Calu3 (cell line): ENCODE measurements around the gene ALDH4A1. TPM values are rescaled to one million over a fixed set of nuclear protein-coding genes. Genes with fewer than 3 reads are reported as not detected.

Experiments
- BruUV-seq: library from RNA; stranded (reverse); fragments of 400-500 nt; replicated peaks from 2 replicates; lab custom pipeline; 2021; lab: Mats Ljungman, UMichigan
- CTCF ChIA-PET: fragments of 300-600 bp; sonication (Branson Sonifier 250); formaldehyde crosslinking; loops from one replicate; lab custom pipeline; 2022; ENCODE audit warnings: antibody characterized with exemption; lab: Charles Lee
- DNase-seq: peaks from one replicate; pipeline ENCODE4 v3.0.0; 2022
- H3K27ac Mint-ChIP-seq: one replicate; pipeline ENCODE4 v1.8.0; 2022; ENCODE audit warnings: mixed read lengths; ENCODE audit not compliant: unreplicated experiment
- H3K27me3 Mint-ChIP-seq: one replicate; pipeline ENCODE4 v1.8.0; 2022; ENCODE audit warnings: mixed read lengths; ENCODE audit not compliant: unreplicated experiment
- H3K36me3 Mint-ChIP-seq: one replicate; pipeline ENCODE4 v1.8.0; 2022; ENCODE audit warnings: mild to moderate bottlenecking, moderate library complexity, mixed read lengths; ENCODE audit not compliant: insufficient read depth, unreplicated experiment
- H3K4me1 Mint-ChIP-seq: one replicate; pipeline ENCODE4 v1.8.0; 2022; ENCODE audit warnings: mild to moderate bottlenecking, low read depth, mixed read lengths; ENCODE audit not compliant: unreplicated experiment
- H3K4me3 Mint-ChIP-seq: one replicate; pipeline ENCODE4 v1.8.0; 2022; ENCODE audit warnings: mild to moderate bottlenecking, low read depth, moderate library complexity, mixed read lengths; ENCODE audit not compliant: unreplicated experiment
- H3K9me3 Mint-ChIP-seq: one replicate; pipeline ENCODE4 v1.8.0; 2022; ENCODE audit warnings: low read depth, mixed read lengths; ENCODE audit not compliant: unreplicated experiment
- intact Hi-C: fragments of 100-400 bp; cut with micrococcal nuclease; formaldehyde crosslinking; loops from one replicate; pipeline ENCODE4 v1.10.0; 2022; ENCODE audit not compliant: unreplicated experiment
- total RNA-seq: library from RNA; stranded (reverse); gene quantifications from 2 replicates; pipeline ENCODE4 v1.2.3, GENCODE V29; 2022
- TF ChIP-seq, protein P1 (sequence below): fragments of 200-600 bp; IDR thresholded peaks from one replicate; pipeline ENCODE4 v1.8.0; 2022; ENCODE audit warnings: antibody characterized with exemption; ENCODE audit not compliant: unreplicated experiment

The ALDH4A1 gene
- total RNA-seq, 1 experiment from 2014 or later, result 10.7 TPM

DNA sequence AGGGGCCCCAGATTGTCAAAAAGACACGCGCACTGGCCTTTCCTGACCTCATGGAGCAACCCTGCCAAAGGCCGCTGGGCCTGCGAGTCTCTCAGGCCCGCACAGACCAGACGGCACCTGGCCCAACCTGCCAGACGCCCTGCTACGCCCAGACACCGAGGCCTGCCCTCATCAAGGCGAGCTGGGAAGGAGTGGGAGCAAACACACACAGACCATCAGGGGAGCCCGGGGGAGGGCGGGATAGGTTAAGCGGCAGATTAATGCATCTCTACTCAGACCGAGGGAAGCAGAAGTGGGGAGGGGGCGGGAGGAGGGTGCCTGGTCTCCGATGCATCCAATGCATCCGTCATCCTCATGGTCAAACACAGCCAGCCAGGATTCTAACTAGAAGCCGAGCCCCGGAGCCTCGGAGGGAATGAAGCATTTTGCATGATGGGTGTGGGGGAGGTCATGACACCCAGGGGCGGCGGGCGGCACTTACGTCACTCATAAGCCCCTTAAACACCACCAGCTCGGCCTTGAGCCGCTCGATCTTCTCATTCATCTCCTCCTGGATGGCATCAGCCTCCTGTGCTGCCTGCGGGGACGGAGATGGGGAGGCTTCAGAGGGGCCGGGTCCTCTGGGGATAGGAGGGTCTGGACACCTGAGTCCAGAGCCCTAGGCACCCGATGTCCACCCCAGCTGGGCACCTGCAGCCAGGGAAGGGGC lies 17.0 kb upstream of the ALDH4A1 start:
- intact Hi-C loops, result no loop called here
- CTCF ChIA-PET, result no interaction called here
- BruUV-seq, result no TSS peak

GRCh38 chr1:18918417-18918816 lies 16.1 kb upstream of the ALDH4A1 start:
- Mint-ChIP-seq H3K27ac (no peak overlapping the region), H3K4me3 (no peak overlapping the region), H3K4me1 (no peaks in the 10 kb centered on the region), H3K36me3 (peaks cover 10% of the 10 kb centered on the region), H3K9me3 (no peaks in the 10 kb centered on the region), H3K27me3 (no peaks in the 10 kb centered on the region)
- TF ChIP-seq, protein P1, sequence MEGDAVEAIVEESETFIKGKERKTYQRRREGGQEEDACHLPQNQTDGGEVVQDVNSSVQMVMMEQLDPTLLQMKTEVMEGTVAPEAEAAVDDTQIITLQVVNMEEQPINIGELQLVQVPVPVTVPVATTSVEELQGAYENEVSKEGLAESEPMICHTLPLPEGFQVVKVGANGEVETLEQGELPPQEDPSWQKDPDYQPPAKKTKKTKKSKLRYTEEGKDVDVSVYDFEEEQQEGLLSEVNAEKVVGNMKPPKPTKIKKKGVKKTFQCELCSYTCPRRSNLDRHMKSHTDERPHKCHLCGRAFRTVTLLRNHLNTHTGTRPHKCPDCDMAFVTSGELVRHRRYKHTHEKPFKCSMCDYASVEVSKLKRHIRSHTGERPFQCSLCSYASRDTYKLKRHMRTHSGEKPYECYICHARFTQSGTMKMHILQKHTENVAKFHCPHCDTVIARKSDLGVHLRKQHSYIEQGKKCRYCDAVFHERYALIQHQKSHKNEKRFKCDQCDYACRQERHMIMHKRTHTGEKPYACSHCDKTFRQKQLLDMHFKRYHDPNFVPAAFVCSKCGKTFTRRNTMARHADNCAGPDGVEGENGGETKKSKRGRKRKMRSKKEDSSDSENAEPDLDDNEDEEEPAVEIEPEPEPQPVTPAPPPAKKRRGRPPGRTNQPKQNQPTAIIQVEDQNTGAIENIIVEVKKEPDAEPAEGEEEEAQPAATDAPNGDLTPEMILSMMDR, result no peak
- CTCF ChIA-PET, result interaction anchor here (0.7 kb wide), 1 partner anchor 637 kb away, joined by 7 read pairs; no protein-coding TSS in a partner anchor
- DNase-seq, result no peak
- intact Hi-C loops, result no loop called here
- BruUV-seq, result no TSS peak

More for the DNA sequence above, 17.0 kb upstream of the ALDH4A1 start:
- Mint-ChIP-seq H3K27me3 (no peaks in the 10 kb centered on the region), H3K36me3 (peaks cover 10% of the 10 kb centered on the region), H3K9me3 (no peaks in the 10 kb centered on the region), H3K27ac (no peak overlapping the region), H3K4me3 (no peak overlapping the region), H3K4me1 (no peaks in the 10 kb centered on the region)
- no peak for DNase-seq
- TF ChIP-seq, protein P1, result no peak

- Mint-ChIP-seq H3K27me3 (no peaks in the 10 kb centered on the region), H3K4me3 (no peak overlapping the region), H3K9me3 (no peaks in the 10 kb centered on the region), H3K4me1 (no peaks in the 10 kb centered on the region), H3K36me3 (peaks cover 10% of the 10 kb centered on the region), H3K27ac (no peak overlapping the region)
- CTCF ChIA-PET, result no interaction called here
- no TSS peak for BruUV-seq
- no peak for DNase-seq
- intact Hi-C loops, result no loop called here
- TF ChIP-seq, protein P1, result no peak
Measured at GRCh38 chr1:18917071-18917799, 14.9 kb upstream of the ALDH4A1 start.

GRCh38 chr1:18915341-18915740 lies 13.0 kb upstream of the ALDH4A1 start:
- TF ChIP-seq, protein P1, result no peak
- no peaks in the 10 kb centered on the region for H3K4me1 Mint-ChIP-seq
- CTCF ChIA-PET, result no interaction called here
- H3K36me3 Mint-ChIP-seq, result peaks cover 15% of the 10 kb centered on the region
- H3K9me3 Mint-ChIP-seq, result no peaks in the 10 kb centered on the region
- intact Hi-C loops, result no loop called here
- H3K4me3 Mint-ChIP-seq, result no peak overlapping the region
- no peaks in the 10 kb centered on the region for H3K27me3 Mint-ChIP-seq
- no peak overlapping the region for H3K27ac Mint-ChIP-seq
- no peak for DNase-seq
- no TSS peak for BruUV-seq
